Measurements from ENCODE around the gene TTBK2.

- TF ChIP-seq CTCF (optimal IDR thresholded peaks at IDR 0.05 in 1 of 3, IDR thresholded peaks at IDR 0.05 in 1 of 3, conservative IDR thresholded peaks at IDR 0.05 in 1 of 3; ENCODE audit: extremely low read depth in 1 of 3, insufficient read depth in 2 of 3, low read length in 3 of 3) (no peak), EZH2 (IDR thresholded peaks at IDR 0.05; ENCODE audit: low read length) (no peak)
Measured at GRCh38 chr15:42759093-42759492, 161.5 kb downstream of the TTBK2 start.

Measured in keratinocyte (primary cell).